IMR-90 (cell line): ENCODE measurements around the gene DDC. TPM values are rescaled to one million over a fixed set of nuclear protein-coding genes. Genes with fewer than 3 reads are reported as not detected.

Experiments
- ATAC-seq: fragments of 200-7000 bp; cut with Tn5 transposase; 2 replicates; pipeline ENCODE4 v1.9.1; 2020; ENCODE audit warnings: low read depth, mild to moderate bottlenecking, moderate library complexity
- BruUV-seq: library from RNA; stranded (reverse); fragments of 400-500 nt; replicated peaks from 2 replicates; lab custom pipeline; 2021; lab: Mats Ljungman, UMichigan
- CTCF ChIA-PET: fragments of 300-600 bp; formaldehyde crosslinking; extraction: SDS; loops from one replicate; lab custom pipeline; 2021; ENCODE audit warnings: antibody characterized with exemption; lab: Yijun Ruan, JAX
- POLR2A ChIA-PET: fragments of 300-600 bp; sonication (Branson Sonifier 250); formaldehyde crosslinking; loops from one replicate; lab custom pipeline; 2022; ENCODE audit warnings: antibody characterized with exemption; ENCODE audit not compliant: unreplicated experiment; lab: Charles Lee
- DNase-seq: peaks from one replicate; pipeline ENCODE4 v3.0.0; 2013
- H2AFZ ChIP-seq: replicated peaks from 2 replicates; pipeline ENCODE3; 2013; ENCODE audit warnings: low read length, mild to moderate bottlenecking; ENCODE audit not compliant: poor library complexity
- H2AK5ac ChIP-seq: 2 replicates; pipeline ENCODE4 v1.6.1; 2013; ENCODE audit warnings: low read depth, low read length, inconsistent platforms
- H2AK9ac ChIP-seq: replicated peaks from 2 replicates; pipeline ENCODE3; 2013; ENCODE audit warnings: mild to moderate bottlenecking, low read depth, low read length, moderate library complexity; ENCODE audit not compliant: poor library complexity
- H2BK120ac ChIP-seq: 2 replicates; pipeline ENCODE4 v1.6.1; 2013; ENCODE audit warnings: low read depth, low read length, inconsistent platforms
- H2BK15ac ChIP-seq: 3 replicates; pipeline ENCODE4 v1.6.1; 2013; ENCODE audit warnings: low read depth, low read length, inconsistent platforms
- H2BK20ac ChIP-seq: 2 replicates; pipeline ENCODE4 v1.6.1; 2013; ENCODE audit warnings: low read depth, mild to moderate bottlenecking, inconsistent platforms, low read length, moderate library complexity
- H2BK5ac ChIP-seq: 2 replicates; pipeline ENCODE4 v1.6.1; 2013; ENCODE audit warnings: mild to moderate bottlenecking, low read depth, low read length, inconsistent platforms; ENCODE audit not compliant: poor library complexity, severe bottlenecking
- H3K14ac ChIP-seq: replicated peaks from 2 replicates; pipeline ENCODE4 v1.6.1; 2013; ENCODE audit warnings: low read depth, low read length, inconsistent platforms
- H3K18ac ChIP-seq: 2 replicates; pipeline ENCODE4 v1.6.1; 2013; ENCODE audit warnings: low read depth, low read length, control low read depth
- H3K23ac ChIP-seq: 2 replicates; pipeline ENCODE4 v1.6.1; 2013; ENCODE audit warnings: low read depth, low read length, inconsistent platforms
- H3K27ac ChIP-seq: 2 replicates; pipeline ENCODE4 v1.5.1; 2013; ENCODE audit warnings: mild to moderate bottlenecking, control low read depth, low read length; ENCODE audit not compliant: insufficient read depth
- H3K27me3 ChIP-seq: 2 replicates; pipeline ENCODE4 v1.6.1; 2013; ENCODE audit warnings: low read length; ENCODE audit not compliant: control insufficient read depth, insufficient read depth
- H3K36me3 ChIP-seq: 2 replicates; pipeline ENCODE4 v1.6.1; 2013; ENCODE audit warnings: low read length, mixed read lengths; ENCODE audit not compliant: control insufficient read depth, insufficient read depth
- H3K4ac ChIP-seq: 2 replicates; pipeline ENCODE4 v1.6.1; 2013; ENCODE audit warnings: low read depth, low read length, inconsistent platforms
- H3K4me1 ChIP-seq: 2 replicates; pipeline ENCODE4 v1.6.1; 2013; ENCODE audit warnings: low read length, mixed read lengths; ENCODE audit not compliant: control insufficient read depth, insufficient read depth
- H3K4me2 ChIP-seq: 2 replicates; pipeline ENCODE4 v1.6.1; 2013; ENCODE audit warnings: low read depth, mild to moderate bottlenecking, control low read depth, low read length, moderate library complexity
- H3K4me3 ChIP-seq: 2 replicates; pipeline ENCODE4 v1.5.1; 2013; ENCODE audit warnings: low read depth, mild to moderate bottlenecking, control low read depth, low read length, moderate library complexity; ENCODE audit not compliant: insufficient read depth
- H3K56ac ChIP-seq: 2 replicates; pipeline ENCODE4 v1.6.1; 2013; ENCODE audit warnings: low read length, inconsistent platforms; ENCODE audit not compliant: insufficient read depth; ENCODE audit errors: extremely low read depth
- H3K79me1 ChIP-seq, 2 experiments: 2 replicates each; pipeline ENCODE4 v1.6.1; 2013; ENCODE audit warnings: low read length in 2 of 2, inconsistent platforms in 1 of 2, low read depth in 1 of 2
- H3K9ac ChIP-seq: 2 replicates; pipeline ENCODE4 v1.6.1; 2013; ENCODE audit warnings: low read depth, low read length, control low read depth
- H3K9me1 ChIP-seq: 2 replicates; pipeline ENCODE4 v1.6.1; 2013; ENCODE audit warnings: low read length, inconsistent platforms; ENCODE audit not compliant: insufficient read depth
- H3K9me3 ChIP-seq: 2 replicates; pipeline ENCODE4 v1.6.1; 2013; ENCODE audit warnings: low read length; ENCODE audit not compliant: control insufficient read depth, insufficient read depth
- H4K20me1 ChIP-seq: 2 replicates; pipeline ENCODE4 v1.6.1; 2013; ENCODE audit warnings: low read length, inconsistent platforms; ENCODE audit not compliant: insufficient read depth
- H4K5ac ChIP-seq: 2 replicates; pipeline ENCODE4 v1.6.1; 2013; ENCODE audit warnings: mild to moderate bottlenecking, low read depth, low read length, control low read depth
- H4K8ac ChIP-seq, 2 experiments: 2 replicates each; pipeline ENCODE4 v1.6.1; 2013; ENCODE audit warnings: low read depth in 2 of 2, low read length in 2 of 2, control low read depth in 1 of 2, inconsistent platforms in 1 of 2
- H4K91ac ChIP-seq: 2 replicates; pipeline ENCODE4 v1.6.1; 2013; ENCODE audit warnings: low read depth, low read length, inconsistent platforms; ENCODE audit not compliant: insufficient read depth
- CEBPB ChIP-seq: IDR thresholded peaks from 2 replicates; pipeline ENCODE4 v1.6.1; 2012; ENCODE audit warnings: low read depth, low read length, improper control_type of control experiment
- ELK1 ChIP-seq: fragments of 150-350 bp; IDR thresholded peaks from 2 replicates; pipeline ENCODE4 v1.6.1; 2016; ENCODE audit warnings: low read depth, mild to moderate bottlenecking, low read length, moderate library complexity, borderline replicate concordance
- FOS ChIP-seq: fragments of 150-350 bp; IDR thresholded peaks from 2 replicates; pipeline ENCODE4 v1.6.1; 2016; ENCODE audit warnings: low read depth, low read length
- MAZ ChIP-seq: IDR thresholded peaks from 2 replicates; pipeline ENCODE4 v1.6.1; 2012; ENCODE audit warnings: low read depth, mild to moderate bottlenecking, low read length, improper control_type of control experiment, moderate library complexity, borderline replicate concordance
- NFE2L2 ChIP-seq: fragments of 150-350 bp; IDR thresholded peaks from 2 replicates; pipeline ENCODE4 v1.6.1; 2016; ENCODE audit warnings: low read depth, mild to moderate bottlenecking, low read length
- USF2 ChIP-seq: fragments of 150-350 bp; IDR thresholded peaks from 2 replicates; pipeline ENCODE4 v1.6.1; 2017; ENCODE audit warnings: mild to moderate bottlenecking, antibody characterized with exemption, low read length, low read depth
- WGBS, 2 experiments: methylation state at CpG; one replicate each; pipeline versions ENCODE4 v1.1.5 to v1.1.7; 2013; ENCODE audit warnings: missing lambda C conversion rate in 2 of 2; ENCODE audit not compliant: insufficient read length in 1 of 2; ENCODE audit errors: extremely low coverage in 2 of 2; 5-methylcytosine and 5-hydroxymethylcytosine counted together
- dilution Hi-C: fragments of 300-500 bp; cut with HindIII; formaldehyde crosslinking; loops from one replicate; pipeline ENCODE4 v1.14.3; 2018; ENCODE audit warnings: low sequenced_read_pairs; ENCODE audit not compliant: unreplicated experiment
- in situ Hi-C: fragments of 300-500 bp; cut with MboI; formaldehyde crosslinking; loops from 3 replicates; pipeline ENCODE4 v1.14.3; 2019; ENCODE audit warnings: low sequenced_read_pairs, inconsistent platforms, mixed read lengths
- intact Hi-C: fragments of 100-400 bp; cut with micrococcal nuclease; formaldehyde crosslinking; loops from 2 replicates; pipeline ENCODE4 v1.10.0; 2022
- polyA plus RNA-seq, 3 experiments: library from polyadenylated mRNA; depleted of rRNA; stranded (reverse); fragments of >200 nt; gene quantifications; 2 replicates each; pipeline ENCODE4 v1.2.3, GENCODE V29; 2012; ENCODE audit warnings: low replicate concordance in 1 of 3
- total RNA-seq: library from RNA; depleted of rRNA; stranded (reverse); fragments of >200 nt; gene quantifications from 2 replicates; pipeline ENCODE4 v1.2.3, GENCODE V29; 2012

The DDC gene
- total and polyA plus RNA-seq, 2 of the 4 experiments (the other 2 are of a cell fraction): not detected

- Histone ChIP-seq H3K9ac (no peak overlapping the region), H2AFZ (peak overlapping the region; percentile 3), H3K14ac (no peak overlapping the region), H4K5ac (no peak overlapping the region), H4K8ac (no peak overlapping the region), H3K18ac (no peak overlapping the region), H2AK9ac (no peak overlapping the region), H2AK5ac (no peak overlapping the region), H3K56ac (no peak overlapping the region), H3K4me2 (no peak overlapping the region; the same call in 1 of the 2 replicates), H4K20me1 (no peaks in the 10 kb centered on the region), H2BK20ac (no peak overlapping the region), H2BK5ac (no peak overlapping the region), H3K79me1 (no peaks in the 10 kb centered on the region), H3K4me1 (peaks cover 2% of the 10 kb centered on the region; the same call in 1 of the 2 replicates), H2BK120ac (peak overlapping the region; percentile 23; the same call in 1 of the 2 replicates), H3K9me3 (no peaks in the 10 kb centered on the region), H2BK15ac (no peak overlapping the region), H3K27ac (peak overlapping the region; percentile 46; the same call in 1 of the 2 replicates), H3K27me3 (peaks cover 12% of the 10 kb centered on the region), H3K4me3 (no peak overlapping the region), H3K9me1 (no peaks in the 10 kb centered on the region), H3K36me3 (no peaks in the 10 kb centered on the region), H3K4ac (no peak overlapping the region), H4K91ac (no peak overlapping the region; the same call in 1 of the 2 replicates), H3K23ac (no peak overlapping the region)
- ATAC-seq: peak; percentile 95
- BruUV-seq: no TSS peak
- dilution Hi-C loops: no loop called here
- WGBS, 2 experiments: 21% methylated on average over 3 of the region's 8 CpGs; no CpG with 5 or more reads in 1 of the 2 experiments
- CTCF ChIA-PET: no interaction called here
- in situ Hi-C loops: no loop called here
- POLR2A ChIA-PET: no interaction called here
- DNase-seq: peak; percentile 87
- TF ChIP-seq NFE2L2: peak; percentile 4; the same call in 1 of the 2 replicates
- peak; percentile 38; the same call in 1 of the 2 replicates for TF ChIP-seq FOS
- no peak for TF ChIP-seq USF2
- TF ChIP-seq CEBPB: peak; percentile 14; the same call in 1 of the 2 replicates
- no peak for TF ChIP-seq MAZ
- TF ChIP-seq ELK1: no peak
- intact Hi-C loops: loop anchor here (10.0 kb wide), 1 partner anchor 73 kb away; no protein-coding TSS in a partner anchor
Measured at GRCh38 chr7:50502001-50502684, 63.1 kb downstream of the DDC start.
